Bronchial epithelial cell (primary cell): ENCODE data around the gene DSE. TPM values are rescaled to one million over a fixed set of nuclear protein-coding genes. Genes with fewer than 3 reads are reported as not detected.

Source experiments
- DNase-seq: peaks from one replicate; pipeline ENCODE4 v3.0.0-alpha.2; 2010; ENCODE audit warnings: low read depth
- FAIRE-seq: peaks from 2 replicates; lab custom pipeline; 2011; peaks lifted over from hg19 to GRCh38; lab: Jason Lieb, UNC
- H3K27me3 ChIP-seq: 2 replicates; pipeline ENCODE4 v1.5.1; 2011; ENCODE audit warnings: low read length; ENCODE audit not compliant: control insufficient read depth, insufficient read depth
- H3K36me3 ChIP-seq: 2 replicates; pipeline ENCODE4 v1.5.1; 2011; ENCODE audit warnings: low read length; ENCODE audit not compliant: control insufficient read depth, insufficient read depth
- H3K4me3 ChIP-seq: 2 replicates; pipeline ENCODE4 v1.5.1; 2011; ENCODE audit warnings: mild to moderate bottlenecking, low read depth, low read length, control low read depth
- CTCF ChIP-seq: IDR thresholded peaks from 2 replicates; pipeline ENCODE4 v1.5.1; 2011; ENCODE audit warnings: mild to moderate bottlenecking, moderate library complexity, low read length, control low read depth, inconsistent platforms; ENCODE audit not compliant: insufficient read depth, severe bottlenecking
- total RNA-seq: library from RNA; depleted of rRNA; stranded (reverse); fragments of >200 nt; gene quantifications from 2 replicates; pipeline ENCODE4 v1.2.1, GENCODE V29; 2014

DSE gene
- total RNA-seq, 1 donor from 2014 or later = 100 TPM

GRCh38 chr6:116439522-116440051, 68.8 kb downstream of the DSE start:
- no peak for TF ChIP-seq CTCF
- H3K4me3 ChIP-seq = no peak overlapping the region
- no peaks in the 10 kb centered on the region for H3K27me3 ChIP-seq
- DNase-seq (no peak), FAIRE-seq (no peak)
- peaks cover 5% of the 10 kb centered on the region for H3K36me3 ChIP-seq

- no peak for TF ChIP-seq CTCF
- DNase-seq = no peak
- H3K4me3 ChIP-seq = no peak overlapping the region
- no peak for FAIRE-seq
- H3K27me3 ChIP-seq = no peaks in the 10 kb centered on the region
- H3K36me3 ChIP-seq = no peaks in the 10 kb centered on the region
These were observed 72.4 kb downstream of the DSE start for GRCh38 chr6:116443105-116443504.

GRCh38 chr6:116444092-116444491, 73.3 kb downstream of the DSE start:
- no peak for FAIRE-seq
- peak; percentile 47 for TF ChIP-seq CTCF
- Histone ChIP-seq H3K4me3 (no peak overlapping the region), H3K27me3 (no peaks in the 10 kb centered on the region), H3K36me3 (no peaks in the 10 kb centered on the region)
- peak; percentile 45 for DNase-seq

- Histone ChIP-seq H3K36me3 (no peaks in the 10 kb centered on the region), H3K27me3 (no peaks in the 10 kb centered on the region), H3K4me3 (no peak overlapping the region)
- FAIRE-seq (no peak), DNase-seq (no peak)
- no peak for TF ChIP-seq CTCF
These were observed 73.8 kb downstream of the DSE start for GRCh38 chr6:116444575-116444974.

- FAIRE-seq = peak; percentile 84
- H3K4me3 ChIP-seq = no peak overlapping the region
- no peaks in the 10 kb centered on the region for H3K27me3 ChIP-seq
- H3K36me3 ChIP-seq = no peaks in the 10 kb centered on the region
- DNase-seq = no peak
- TF ChIP-seq CTCF = no peak
These were observed 74.4 kb downstream of the DSE start for GRCh38 chr6:116445102-116445501.

GRCh38 chr6:116446399-116446798, 75.7 kb downstream of the DSE start:
- FAIRE-seq (no peak), DNase-seq (peak; percentile 28)
- no peaks in the 10 kb centered on the region for H3K27me3 ChIP-seq
- no peak for TF ChIP-seq CTCF
- H3K4me3 ChIP-seq = no peak overlapping the region
- no peaks in the 10 kb centered on the region for H3K36me3 ChIP-seq
